Loucy (cell line): ENCODE results near the gene ZNF154.

ENCODE experiments used
- EZH2phosphoT487 ChIP-seq: fragments of 200-600 bp; IDR thresholded peaks from 2 replicates; pipeline ENCODE4 v1.6.1; 2018; ENCODE audit warnings: antibody characterized with exemption, mild to moderate bottlenecking, moderate library complexity, borderline replicate concordance
- TF ChIP-seq, protein P1 (sequence below): fragments of 200-600 bp; sonication (generic); conservative IDR thresholded peaks from 2 replicates; pipeline ENCODE4 v1.5.1; 2014; ENCODE audit warnings: mild to moderate bottlenecking, antibody characterized with exemption, low read length

DNA sequence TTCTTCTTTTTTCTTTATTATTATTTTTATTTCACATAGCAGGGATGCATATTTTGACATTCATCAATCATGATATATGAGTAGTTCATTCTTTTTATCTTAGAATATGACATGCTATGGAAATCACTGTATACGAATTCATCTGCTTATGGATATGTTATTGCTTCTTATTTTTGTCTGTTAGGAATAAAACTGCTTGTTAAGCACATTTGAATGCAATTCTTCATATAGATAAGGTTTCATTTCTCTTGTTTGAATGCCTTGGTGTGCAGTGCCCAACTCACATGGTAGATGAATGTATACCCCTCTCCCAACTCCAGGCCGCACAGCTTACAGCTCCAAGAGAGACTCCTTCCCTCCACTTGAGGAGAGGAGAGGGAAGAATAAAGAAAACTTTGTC is 48.9 kb upstream of the ZNF154 start:
- TF ChIP-seq, protein P1, sequence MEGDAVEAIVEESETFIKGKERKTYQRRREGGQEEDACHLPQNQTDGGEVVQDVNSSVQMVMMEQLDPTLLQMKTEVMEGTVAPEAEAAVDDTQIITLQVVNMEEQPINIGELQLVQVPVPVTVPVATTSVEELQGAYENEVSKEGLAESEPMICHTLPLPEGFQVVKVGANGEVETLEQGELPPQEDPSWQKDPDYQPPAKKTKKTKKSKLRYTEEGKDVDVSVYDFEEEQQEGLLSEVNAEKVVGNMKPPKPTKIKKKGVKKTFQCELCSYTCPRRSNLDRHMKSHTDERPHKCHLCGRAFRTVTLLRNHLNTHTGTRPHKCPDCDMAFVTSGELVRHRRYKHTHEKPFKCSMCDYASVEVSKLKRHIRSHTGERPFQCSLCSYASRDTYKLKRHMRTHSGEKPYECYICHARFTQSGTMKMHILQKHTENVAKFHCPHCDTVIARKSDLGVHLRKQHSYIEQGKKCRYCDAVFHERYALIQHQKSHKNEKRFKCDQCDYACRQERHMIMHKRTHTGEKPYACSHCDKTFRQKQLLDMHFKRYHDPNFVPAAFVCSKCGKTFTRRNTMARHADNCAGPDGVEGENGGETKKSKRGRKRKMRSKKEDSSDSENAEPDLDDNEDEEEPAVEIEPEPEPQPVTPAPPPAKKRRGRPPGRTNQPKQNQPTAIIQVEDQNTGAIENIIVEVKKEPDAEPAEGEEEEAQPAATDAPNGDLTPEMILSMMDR = no peak
- TF ChIP-seq EZH2phosphoT487 = no peak
